Measurements from ENCODE around the gene TTC9B.
A peak's percentile ranks its signal among the peaks of the same experiment; 100 is the strongest.

The TTC9B gene

DNA sequence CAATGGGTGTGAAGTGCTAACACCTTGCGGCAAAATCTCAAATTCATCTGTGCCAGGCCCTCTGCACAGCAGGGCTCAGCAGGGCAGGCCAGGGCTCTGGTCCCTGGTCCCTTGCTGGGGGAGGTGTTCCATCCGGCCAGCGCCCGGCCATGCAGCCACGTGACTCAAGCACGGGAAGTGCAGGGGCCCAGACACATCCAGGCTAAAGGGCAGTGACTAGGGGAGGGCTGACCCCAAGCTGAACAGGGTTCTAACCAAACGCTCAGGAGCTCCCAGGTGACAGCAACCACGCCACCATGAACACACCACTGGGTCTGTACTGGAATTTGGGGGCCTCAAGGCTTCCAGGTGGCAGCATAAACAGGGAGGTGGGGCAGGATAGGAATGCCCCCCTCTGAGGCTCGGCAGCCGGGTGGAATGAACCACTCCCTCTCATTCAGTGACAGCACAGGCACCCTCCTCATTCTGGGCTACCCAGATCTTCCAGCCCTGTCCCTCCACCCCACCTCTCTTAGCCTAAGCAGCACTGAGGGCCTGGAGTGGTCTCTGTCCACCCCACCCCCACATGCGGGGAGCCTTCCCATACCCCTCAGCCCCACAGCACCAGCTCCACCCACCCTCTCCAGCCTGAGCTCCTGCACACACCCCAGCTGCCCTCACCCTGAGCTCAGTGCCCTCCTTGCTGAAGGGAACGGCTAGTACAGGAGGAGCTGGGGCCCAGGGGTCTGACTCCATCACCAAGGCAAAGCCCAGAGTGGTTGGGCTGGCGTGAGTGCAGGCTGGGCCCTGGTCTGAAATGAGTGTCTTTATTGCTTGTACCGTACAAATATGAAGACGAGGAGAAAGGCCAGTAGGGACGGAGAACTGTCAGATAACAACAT, 13.6 kb upstream of the TTC9B start:
- peaks cover 4% of the 10 kb centered on the region for H3K79me1 ChIP-seq (ENCODE audit: low read length)

DNA sequence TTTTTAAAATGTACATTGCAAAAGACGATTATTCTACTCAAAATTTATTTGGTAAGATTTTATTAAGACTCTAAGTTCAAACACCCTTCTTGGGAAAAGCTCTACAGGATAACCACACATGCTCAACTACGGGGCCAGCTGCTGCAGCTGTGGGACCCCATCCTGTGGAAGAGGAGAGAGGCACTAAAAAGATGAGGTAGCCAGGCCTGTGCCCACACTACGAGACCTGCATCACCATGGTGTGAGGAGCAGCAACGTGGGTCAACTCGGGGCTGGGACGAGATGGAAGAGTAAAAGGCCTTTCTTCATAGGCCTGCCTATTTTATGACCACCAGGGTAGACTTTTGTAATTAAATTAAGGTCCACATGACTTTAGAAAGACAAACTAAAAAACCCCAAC, 12.9 kb upstream of the TTC9B start:
- Histone ChIP-seq H3K27ac (ENCODE audit: low read depth, low read length) (no peak overlapping the region), H3K14ac (ENCODE audit: low read length) (no peak overlapping the region), H4K8ac (ENCODE audit: low read depth, low read length) (no peak overlapping the region), H3K9ac (ENCODE audit: low read length) (no peak overlapping the region), H3K9me3 (ENCODE audit: insufficient read depth, low read depth, low read length) (peaks cover 2% of the 10 kb centered on the region), H3K23ac (ENCODE audit: low read length) (no peak overlapping the region), H3K79me1 (ENCODE audit: low read length) (peaks cover 4% of the 10 kb centered on the region), H3K4me2 (ENCODE audit: low read length) (no peak overlapping the region), H4K12ac (ENCODE audit: low read depth, low read length) (no peak overlapping the region), H3K27me3 (ENCODE audit: insufficient read depth, low read length) (no peaks in the 10 kb centered on the region), H2BK5ac (ENCODE audit: low read depth, low read length, poor library complexity) (no peak overlapping the region), H3K79me2 (ENCODE audit: control insufficient read depth, insufficient read depth, low read length, poor library complexity) (no peaks in the 10 kb centered on the region), H3K36me3 (ENCODE audit: control insufficient read depth in 1 of 2, insufficient read depth in 2 of 2, low read length in 2 of 2) (peaks cover 33 to 34% of the 10 kb centered on the region in 2 experiments), H3K18ac (ENCODE audit: low read length) (no peak overlapping the region), H2AK5ac (ENCODE audit: low read length) (no peak overlapping the region), H2BK12ac (ENCODE audit: low read length) (peak overlapping the region; percentile 18), H4K91ac (ENCODE audit: low read depth, low read length) (no peak overlapping the region), H3K4me1 (ENCODE audit: control insufficient read depth in 1 of 2, insufficient read depth in 2 of 2, low read length in 2 of 2) (peaks cover 8 to 15% of the 10 kb centered on the region in 2 experiments), H3K4me3 (ENCODE audit: low read depth, low read length) (no peak overlapping the region), H2AFZ (ENCODE audit: insufficient read depth, low read length, poor library complexity) (no peak overlapping the region), H2BK120ac (ENCODE audit: insufficient read depth, low read length, poor library complexity) (no peak overlapping the region), H3K4ac (ENCODE audit: low read depth, low read length) (no peak overlapping the region)
- no CpG with 5 or more reads among the region's 6 CpGs for WGBS (ENCODE audit: extremely low coverage, insufficient coverage, insufficient read length)
- DNase-seq: no peak

More for the DNA sequence above, 13.6 kb upstream of the TTC9B start:
- Histone ChIP-seq H3K4me2 (ENCODE audit: low read length) (peak overlapping the region; percentile 15), H3K23ac (ENCODE audit: low read length) (no peak overlapping the region), H3K18ac (ENCODE audit: low read length) (peak overlapping the region; percentile 3), H2AFZ (ENCODE audit: insufficient read depth, low read length, poor library complexity) (no peak overlapping the region), H2BK5ac (ENCODE audit: low read depth, low read length, poor library complexity) (no peak overlapping the region), H3K36me3 (ENCODE audit: control insufficient read depth in 1 of 2, insufficient read depth in 2 of 2, low read length in 2 of 2) (peaks cover 38 to 40% of the 10 kb centered on the region in 2 experiments), H3K27me3 (ENCODE audit: insufficient read depth, low read length) (no peaks in the 10 kb centered on the region), H3K9me3 (ENCODE audit: insufficient read depth, low read depth, low read length) (peaks cover 2% of the 10 kb centered on the region), H2BK12ac (ENCODE audit: low read length) (no peak overlapping the region), H3K79me2 (ENCODE audit: control insufficient read depth, insufficient read depth, low read length, poor library complexity) (no peaks in the 10 kb centered on the region), H3K4ac (ENCODE audit: low read depth, low read length) (no peak overlapping the region), H4K12ac (ENCODE audit: low read depth, low read length) (no peak overlapping the region), H2BK120ac (ENCODE audit: insufficient read depth, low read length, poor library complexity) (peak overlapping the region; percentile 18), H4K8ac (ENCODE audit: low read depth, low read length) (no peak overlapping the region), H2AK5ac (ENCODE audit: low read length) (no peak overlapping the region), H4K91ac (ENCODE audit: low read depth, low read length) (peak overlapping the region; percentile 8), H3K27ac (ENCODE audit: low read depth, low read length) (no peak overlapping the region), H3K14ac (ENCODE audit: low read length) (no peak overlapping the region), H3K4me1 (ENCODE audit: control insufficient read depth in 1 of 2, insufficient read depth in 2 of 2, low read length in 2 of 2) (peaks cover 8 to 15% of the 10 kb centered on the region in 2 experiments), H3K9ac (ENCODE audit: low read length) (no peak overlapping the region), H3K4me3 (ENCODE audit: low read depth, low read length) (peak overlapping the region; percentile 31)
- no CpG with 5 or more reads among the region's 16 CpGs for WGBS (ENCODE audit: extremely low coverage, insufficient coverage, insufficient read length)
- DNase-seq: peak in 1 of 2 donors; percentile 22

DNA sequence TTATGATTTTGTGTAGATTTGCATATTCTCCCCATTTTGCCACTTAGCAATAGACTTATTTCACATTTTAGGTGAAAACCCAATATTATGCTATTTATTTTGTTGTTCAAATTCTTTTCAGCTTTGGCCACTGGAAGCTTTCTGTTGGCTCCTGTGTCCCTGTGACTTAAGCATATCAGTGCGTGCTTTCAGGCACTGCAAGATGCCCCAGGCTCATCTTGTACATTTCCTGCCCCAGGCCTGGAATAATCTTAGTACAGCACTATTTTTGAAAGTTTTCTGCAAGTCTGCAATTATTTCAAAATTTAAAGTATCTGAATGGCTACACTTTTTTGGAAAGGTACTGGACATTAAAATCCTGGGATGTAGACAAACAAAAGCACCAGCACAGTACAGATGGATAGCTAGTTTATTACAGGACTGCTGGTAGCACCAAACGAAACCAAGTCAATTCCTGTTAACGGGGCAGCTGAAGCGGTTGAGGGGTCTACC, 11.8 kb upstream of the TTC9B start:
- H3K4me2 ChIP-seq (ENCODE audit: low read length): no peak overlapping the region
- H2BK120ac ChIP-seq (ENCODE audit: insufficient read depth, low read length, poor library complexity): no peak overlapping the region
- peaks cover 4% of the 10 kb centered on the region for H3K79me1 ChIP-seq (ENCODE audit: low read length)
- peaks cover 8 to 15% of the 10 kb centered on the region in 2 experiments for H3K4me1 ChIP-seq (ENCODE audit: control insufficient read depth in 1 of 2, insufficient read depth in 2 of 2, low read length in 2 of 2)
- no peak overlapping the region for H3K4ac ChIP-seq (ENCODE audit: low read depth, low read length)
- no peak overlapping the region for H4K8ac ChIP-seq (ENCODE audit: low read depth, low read length)
- H3K9ac ChIP-seq (ENCODE audit: low read length): no peak overlapping the region
- no peak overlapping the region for H2AFZ ChIP-seq (ENCODE audit: insufficient read depth, low read length, poor library complexity)
- H3K18ac ChIP-seq (ENCODE audit: low read length): no peak overlapping the region
- no peak overlapping the region for H4K91ac ChIP-seq (ENCODE audit: low read depth, low read length)
- H3K27ac ChIP-seq (ENCODE audit: low read depth, low read length): no peak overlapping the region
- H2BK5ac ChIP-seq (ENCODE audit: low read depth, low read length, poor library complexity): no peak overlapping the region
- H3K4me3 ChIP-seq (ENCODE audit: low read depth, low read length): no peak overlapping the region
- H3K27me3 ChIP-seq (ENCODE audit: insufficient read depth, low read length): peaks cover 4% of the 10 kb centered on the region
- H2AK5ac ChIP-seq (ENCODE audit: low read length): no peak overlapping the region
- H4K12ac ChIP-seq (ENCODE audit: low read depth, low read length): no peak overlapping the region
- no peaks in the 10 kb centered on the region for H3K79me2 ChIP-seq (ENCODE audit: control insufficient read depth, insufficient read depth, low read length, poor library complexity)
- H3K14ac ChIP-seq (ENCODE audit: low read length): no peak overlapping the region
- H2BK12ac ChIP-seq (ENCODE audit: low read length): no peak overlapping the region
- H3K9me3 ChIP-seq (ENCODE audit: insufficient read depth, low read depth, low read length): peaks cover under 1% of the 10 kb centered on the region
- DNase-seq: peak; percentile 36 to 65
- WGBS (ENCODE audit: extremely low coverage, insufficient coverage, insufficient read length): no CpG with 5 or more reads among the region's 4 CpGs
- peaks cover 22 to 23% of the 10 kb centered on the region in 2 experiments for H3K36me3 ChIP-seq (ENCODE audit: control insufficient read depth in 1 of 2, insufficient read depth in 2 of 2, low read length in 2 of 2)
- H3K23ac ChIP-seq (ENCODE audit: low read length): no peak overlapping the region

DNA sequence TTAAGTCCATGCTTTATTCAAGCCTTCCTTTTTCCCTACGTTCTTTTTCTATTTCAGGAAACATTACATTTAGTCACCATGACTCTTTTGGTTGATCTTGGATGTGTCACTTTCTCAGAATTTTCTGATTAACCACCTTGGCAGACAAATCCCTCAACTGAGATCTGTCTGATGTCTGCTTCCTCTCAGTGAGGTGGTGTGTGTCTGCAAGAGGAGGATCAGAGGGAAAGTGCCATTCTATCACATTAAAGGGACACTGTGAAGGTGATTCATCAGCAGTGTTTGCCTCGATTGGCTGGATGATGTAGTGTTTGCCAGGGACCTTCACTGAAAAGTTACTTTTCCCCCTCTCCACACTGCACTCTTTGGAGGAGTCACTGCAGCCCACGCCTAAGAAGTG, 11.3 kb upstream of the TTC9B start:
- Histone ChIP-seq H2AFZ (ENCODE audit: insufficient read depth, low read length, poor library complexity) (no peak overlapping the region), H3K27ac (ENCODE audit: low read depth, low read length) (no peak overlapping the region), H2BK5ac (ENCODE audit: low read depth, low read length, poor library complexity) (no peak overlapping the region), H4K12ac (ENCODE audit: low read depth, low read length) (no peak overlapping the region), H3K27me3 (ENCODE audit: insufficient read depth, low read length) (peaks cover 4% of the 10 kb centered on the region), H2BK12ac (ENCODE audit: low read length) (no peak overlapping the region), H3K4me3 (ENCODE audit: low read depth, low read length) (no peak overlapping the region), H3K4me2 (ENCODE audit: low read length) (no peak overlapping the region), H3K9ac (ENCODE audit: low read length) (no peak overlapping the region), H3K18ac (ENCODE audit: low read length) (no peak overlapping the region), H3K36me3 (ENCODE audit: control insufficient read depth in 1 of 2, insufficient read depth in 2 of 2, low read length in 2 of 2) (peaks cover 18% of the 10 kb centered on the region in 2 experiments), H3K14ac (ENCODE audit: low read length) (no peak overlapping the region), H4K8ac (ENCODE audit: low read depth, low read length) (no peak overlapping the region), H3K23ac (ENCODE audit: low read length) (no peak overlapping the region), H3K4ac (ENCODE audit: low read depth, low read length) (no peak overlapping the region), H3K4me1 (ENCODE audit: control insufficient read depth in 1 of 2, insufficient read depth in 2 of 2, low read length in 2 of 2) (peaks cover 8 to 15% of the 10 kb centered on the region in 2 experiments), H3K79me1 (ENCODE audit: low read length) (peaks cover 4% of the 10 kb centered on the region), H3K9me3 (ENCODE audit: insufficient read depth, low read depth, low read length) (no peaks in the 10 kb centered on the region), H2AK5ac (ENCODE audit: low read length) (no peak overlapping the region), H4K91ac (ENCODE audit: low read depth, low read length) (no peak overlapping the region), H2BK120ac (ENCODE audit: insufficient read depth, low read length, poor library complexity) (no peak overlapping the region), H3K79me2 (ENCODE audit: control insufficient read depth, insufficient read depth, low read length, poor library complexity) (no peaks in the 10 kb centered on the region)
- DNase-seq: peak; percentile 25
- WGBS (ENCODE audit: extremely low coverage, insufficient coverage, insufficient read length): no CpG with 5 or more reads among the region's 3 CpGs
